ENCODE results near the gene NDUFS6. TPM values are rescaled to one million over a fixed set of nuclear protein-coding genes. Genes with fewer than 3 reads are reported as not detected.

Gene NDUFS6
- total and polyA plus RNA-seq, 11 donors: 55.9 to 311 (median 95.9) TPM

- H3K4me1 ChIP-seq: peaks cover 0 to 37% (median 17%) of the 10 kb centered on the region in 12 donors
- no peaks in the 10 kb centered on the region for H3K9me3 ChIP-seq
- no peak for DNase-seq
- WGBS, 4 donors: 85 to 94% (median 92%) methylated on average over 14 to 17 of the region's 17 CpGs
- TF ChIP-seq CTCF (IDR thresholded peaks at IDR 0.05) (no peak), POLR2A (IDR thresholded peaks at IDR 0.05) (no peak)
- peak overlapping the region in 1 of 12 donors; percentile 12 for H3K27ac ChIP-seq
- intact Hi-C loops (cut with DNase I): loop anchor here in 1 of 10 donors (10.0 kb wide), 1 partner anchor 270 kb away; the partner anchor contains the start of gene LPCAT1
- ATAC-seq: no peak
- peaks cover 0 to 29% (median 22%) of the 10 kb centered on the region in 9 donors for H3K36me3 ChIP-seq
- H3K4me3 ChIP-seq: no peak overlapping the region
- H3K27me3 ChIP-seq: no peaks in the 10 kb centered on the region
These were observed 6.3 kb upstream of the NDUFS6 start for GRCh38 chr5:1794901-1795290.

- intact Hi-C loops (cut with DNase I): loop anchor here in 1 of 10 donors (10.0 kb wide), 1 partner anchor 271 kb away; the partner anchor contains the start of gene LPCAT1
- TF ChIP-seq POLR2A (IDR thresholded peaks at IDR 0.05): no peak
- no peak for TF ChIP-seq CTCF (IDR thresholded peaks at IDR 0.05)
- H3K4me3 ChIP-seq: no peak overlapping the region
- no peaks in the 10 kb centered on the region for H3K27me3 ChIP-seq
- no peak overlapping the region for H3K27ac ChIP-seq
- H3K4me1 ChIP-seq: peaks cover 0 to 40% (median 16%) of the 10 kb centered on the region in 12 donors
- ATAC-seq (no peak), DNase-seq (no peak)
- H3K9me3 ChIP-seq: no peaks in the 10 kb centered on the region
- peaks cover 0 to 29% (median 22%) of the 10 kb centered on the region in 9 donors for H3K36me3 ChIP-seq
- WGBS, 4 donors: 80 to 87% (median 83%) methylated on average over 13 of the region's 13 CpGs
These were observed 5.7 kb upstream of the NDUFS6 start for GRCh38 chr5:1795506-1795905.

GRCh38 chr5:1795931-1796330, 5.3 kb upstream of the NDUFS6 start:
- H3K4me3 ChIP-seq: no peak overlapping the region
- ATAC-seq (no peak), DNase-seq (no peak)
- TF ChIP-seq CTCF (IDR thresholded peaks at IDR 0.05) (no peak), POLR2A (IDR thresholded peaks at IDR 0.05) (no peak)
- 83 to 88% (median 87%) methylated on average over 5 to 8 of the region's 8 CpGs for WGBS, 4 donors
- no peaks in the 10 kb centered on the region for H3K9me3 ChIP-seq
- H3K27me3 ChIP-seq: no peaks in the 10 kb centered on the region
- H3K36me3 ChIP-seq: peaks cover 0 to 29% (median 22%) of the 10 kb centered on the region in 9 donors
- no peak overlapping the region for H3K27ac ChIP-seq
- peaks cover 0 to 42% (median 14%) of the 10 kb centered on the region in 12 donors for H3K4me1 ChIP-seq
- intact Hi-C loops (cut with DNase I): loop anchor here in 1 of 10 donors (10.0 kb wide), 1 partner anchor 271 kb away; the partner anchor contains the start of gene LPCAT1

- Histone ChIP-seq H3K4me1 (peaks cover 0 to 43% (median 14%) of the 10 kb centered on the region in 12 donors), H3K36me3 (peaks cover 0 to 29% (median 22%) of the 10 kb centered on the region in 9 donors), H3K27ac (no peak overlapping the region), H3K4me3 (no peak overlapping the region), H3K9me3 (no peaks in the 10 kb centered on the region), H3K27me3 (no peaks in the 10 kb centered on the region)
- TF ChIP-seq CTCF (IDR thresholded peaks at IDR 0.05): no peak
- TF ChIP-seq POLR2A (IDR thresholded peaks at IDR 0.05): no peak
- 81 to 88% (median 86%) methylated on average over 16 to 21 of the region's 21 CpGs for WGBS, 4 donors
- no peak for ATAC-seq
- no peak for DNase-seq
- intact Hi-C loops (cut with DNase I): loop anchor here in 1 of 10 donors (10.0 kb wide), 1 partner anchor 272 kb away; the partner anchor contains the start of gene LPCAT1
These were observed 4.7 kb upstream of the NDUFS6 start for GRCh38 chr5:1796371-1797102.

Data from heart left ventricle (tissue), 16 donors.